AG09319 (cell line): ENCODE data around the gene STK35.
"Not testable (repeated sequence)": the region's sequence is repeated elsewhere in the genome, so short reads cannot be mapped to it uniquely, and the experiment has no call there.

Source experiments
- DNase-seq: peaks from one replicate; pipeline ENCODE4 v3.0.0-alpha.2; 2010; ENCODE audit warnings: low read depth; ENCODE audit errors: extremely low read depth
- CTCF ChIP-seq: IDR thresholded peaks from 2 replicates; pipeline ENCODE4 v1.5.1; 2011; ENCODE audit warnings: low read depth, mild to moderate bottlenecking, inconsistent platforms, low read length, moderate library complexity

Gene STK35

GRCh38 chr20:2178318-2179232, 76.9 kb downstream of the STK35 start:
- TF ChIP-seq CTCF: no peak
- DNase-seq: no peak

GRCh38 chr20:2179233-2179580, 77.6 kb downstream of the STK35 start:
- no peak for DNase-seq
- no peak for TF ChIP-seq CTCF

- no peak for DNase-seq
- no peak for TF ChIP-seq CTCF
These were observed 78.3 kb downstream of the STK35 start for GRCh38 chr20:2179949-2180348.

GRCh38 chr20:2183381-2183780, 81.8 kb downstream of the STK35 start:
- DNase-seq: no peak
- no peak for TF ChIP-seq CTCF

- not testable (repeated sequence) for DNase-seq
These were observed 83.3 kb downstream of the STK35 start for GRCh38 chr20:2184933-2185332.

GRCh38 chr20:2195614-2196013, 94.0 kb downstream of the STK35 start:
- no peak for DNase-seq
- no peak for TF ChIP-seq CTCF

GRCh38 chr20:2197166-2197565, 95.5 kb downstream of the STK35 start:
- DNase-seq: no peak
- no peak for TF ChIP-seq CTCF
